ENCODE results near the gene OR4F6. TPM values are rescaled to one million over a fixed set of nuclear protein-coding genes. Genes with fewer than 3 reads are reported as not detected.
"Not testable (repeated sequence)": the region's sequence is repeated elsewhere in the genome, so short reads cannot be mapped to it uniquely, and the experiment has no call there.

OR4F6 gene
- not detected for polyA plus RNA-seq (2012; ENCODE audit: insufficient read depth, insufficient read length)

GRCh38 chr15:101803209-101803608 is at the start of gene OR4F6:
OR4F6 (plus strand) TSS chr15:101803509; CDS start chr15:101805720, 2,211 bp downstream.
- no peak within 1 kb of the TSS for H3K4me3 ChIP-seq (ENCODE audit: low read length)
- DNase-seq (ENCODE audit: low read depth, low spot score), result no peak

- H3K4me3 ChIP-seq (ENCODE audit: low read length); DNase-seq (ENCODE audit: low read depth, low spot score): not testable (repeated sequence)
Measured at GRCh38 chr15:101764669-101765339, 38.5 kb upstream of the OR4F6 start.

- not testable (repeated sequence) for DNase-seq (ENCODE audit: low read depth, low spot score); H3K4me3 ChIP-seq (ENCODE audit: low read length)
Measured at GRCh38 chr15:101765340-101765671, 38.0 kb upstream of the OR4F6 start.

GRCh38 chr15:101765772-101766456 is 37.4 kb upstream of the OR4F6 start:
- H3K4me3 ChIP-seq (ENCODE audit: low read length), result no peak overlapping the region
- DNase-seq (ENCODE audit: low read depth, low spot score), result no peak

GRCh38 chr15:101767083-101767640 is 36.1 kb upstream of the OR4F6 start:
- DNase-seq (ENCODE audit: low read depth, low spot score); H3K4me3 ChIP-seq (ENCODE audit: low read length): not testable (repeated sequence)

- DNase-seq (ENCODE audit: low read depth, low spot score), result no peak
- no peak overlapping the region for H3K4me3 ChIP-seq (ENCODE audit: low read length)
Measured at GRCh38 chr15:101772921-101773320, 30.4 kb upstream of the OR4F6 start.

- DNase-seq (ENCODE audit: low read depth, low spot score), result no peak
- no peak overlapping the region for H3K4me3 ChIP-seq (ENCODE audit: low read length)
Measured at GRCh38 chr15:101773496-101774100, 29.7 kb upstream of the OR4F6 start.

- no peak overlapping the region for H3K4me3 ChIP-seq (ENCODE audit: low read length)
- DNase-seq (ENCODE audit: low read depth, low spot score), result no peak
Measured at GRCh38 chr15:101775136-101775535, 28.2 kb upstream of the OR4F6 start.

GRCh38 chr15:101778576-101778975 is 24.7 kb upstream of the OR4F6 start:
- not testable (repeated sequence) for DNase-seq (ENCODE audit: low read depth, low spot score); H3K4me3 ChIP-seq (ENCODE audit: low read length)

GRCh38 chr15:101780225-101780624 is 23.1 kb upstream of the OR4F6 start:
- not testable (repeated sequence) for DNase-seq (ENCODE audit: low read depth, low spot score)

GRCh38 chr15:101781928-101782327 is 21.4 kb upstream of the OR4F6 start:
- no peak overlapping the region for H3K4me3 ChIP-seq (ENCODE audit: low read length)
- DNase-seq (ENCODE audit: low read depth, low spot score), result peak; percentile 4

More at GRCh38 chr15:101780225-101780624, 23.1 kb upstream of the OR4F6 start:
- not testable (repeated sequence) for H3K4me3 ChIP-seq (ENCODE audit: low read length)

GRCh38 chr15:101784644-101785043 is 18.7 kb upstream of the OR4F6 start:
- H3K4me3 ChIP-seq (ENCODE audit: low read length), result no peak overlapping the region
- DNase-seq (ENCODE audit: low read depth, low spot score), result no peak

GRCh38 chr15:101786422-101786821 is 16.9 kb upstream of the OR4F6 start:
- H3K4me3 ChIP-seq (ENCODE audit: low read length); DNase-seq (ENCODE audit: low read depth, low spot score): not testable (repeated sequence)

GRCh38 chr15:101788001-101788400 is 15.3 kb upstream of the OR4F6 start:
- H3K4me3 ChIP-seq (ENCODE audit: low read length); DNase-seq (ENCODE audit: low read depth, low spot score): not testable (repeated sequence)

- DNase-seq (ENCODE audit: low read depth, low spot score), result not testable (repeated sequence)
Measured at GRCh38 chr15:101788503-101789269, 14.6 kb upstream of the OR4F6 start.

GRCh38 chr15:101790748-101791147 is 12.6 kb upstream of the OR4F6 start:
- not testable (repeated sequence) for DNase-seq (ENCODE audit: low read depth, low spot score); H3K4me3 ChIP-seq (ENCODE audit: low read length)

More at GRCh38 chr15:101788503-101789269, 14.6 kb upstream of the OR4F6 start:
- H3K4me3 ChIP-seq (ENCODE audit: low read length), result not testable (repeated sequence)

GRCh38 chr15:101793981-101794380 is 9.3 kb upstream of the OR4F6 start:
- not testable (repeated sequence) for DNase-seq (ENCODE audit: low read depth, low spot score); H3K4me3 ChIP-seq (ENCODE audit: low read length)

GRCh38 chr15:101795455-101795854 is 7.9 kb upstream of the OR4F6 start:
- no peak for DNase-seq (ENCODE audit: low read depth, low spot score)
- H3K4me3 ChIP-seq (ENCODE audit: low read length), result no peak overlapping the region

- DNase-seq (ENCODE audit: low read depth, low spot score), result no peak
- H3K4me3 ChIP-seq (ENCODE audit: low read length), result no peak overlapping the region
Measured at GRCh38 chr15:101799665-101800064, 3.6 kb upstream of the OR4F6 start.
